ENCODE data around the gene ARHGAP22.

ARHGAP22 gene

DNA sequence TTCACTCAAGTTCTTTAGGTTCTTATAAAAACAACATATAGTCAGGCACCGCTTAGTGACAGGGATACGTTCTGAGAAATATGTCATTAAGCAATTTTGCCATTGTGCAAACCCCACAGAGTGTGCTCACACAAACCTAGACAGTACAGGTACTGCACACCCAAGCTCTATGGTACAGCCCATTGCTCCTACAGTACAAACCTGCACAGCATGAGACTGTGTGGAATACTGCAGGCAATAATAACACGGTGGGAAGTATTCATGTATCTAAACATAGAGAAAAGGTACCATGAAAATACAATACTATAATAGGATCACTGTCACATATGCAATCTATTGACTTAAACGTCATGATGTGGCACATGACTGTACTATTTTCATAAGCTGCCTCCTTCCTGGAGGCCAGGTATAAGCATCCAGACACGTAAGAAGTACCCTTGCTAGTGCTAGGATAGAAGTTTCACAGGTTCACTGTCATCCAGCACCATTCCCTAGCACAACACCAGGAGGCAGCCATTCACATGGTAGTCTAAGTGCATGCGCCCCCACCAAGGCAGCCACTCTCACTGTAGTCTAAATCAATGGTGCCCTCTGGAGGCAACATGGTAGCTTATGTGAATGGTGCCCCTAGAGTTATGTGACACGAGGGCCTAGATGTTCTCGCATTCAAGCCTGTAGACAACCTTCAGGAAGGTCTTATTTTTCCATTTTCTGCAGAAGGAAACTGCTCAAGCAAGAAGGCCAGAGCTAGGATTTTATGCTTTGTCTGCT lies 98.5 kb downstream of the ARHGAP22 start:
- peak; percentile 37 for DNase-seq (ENCODE audit: low read depth, low spot score)

DNA sequence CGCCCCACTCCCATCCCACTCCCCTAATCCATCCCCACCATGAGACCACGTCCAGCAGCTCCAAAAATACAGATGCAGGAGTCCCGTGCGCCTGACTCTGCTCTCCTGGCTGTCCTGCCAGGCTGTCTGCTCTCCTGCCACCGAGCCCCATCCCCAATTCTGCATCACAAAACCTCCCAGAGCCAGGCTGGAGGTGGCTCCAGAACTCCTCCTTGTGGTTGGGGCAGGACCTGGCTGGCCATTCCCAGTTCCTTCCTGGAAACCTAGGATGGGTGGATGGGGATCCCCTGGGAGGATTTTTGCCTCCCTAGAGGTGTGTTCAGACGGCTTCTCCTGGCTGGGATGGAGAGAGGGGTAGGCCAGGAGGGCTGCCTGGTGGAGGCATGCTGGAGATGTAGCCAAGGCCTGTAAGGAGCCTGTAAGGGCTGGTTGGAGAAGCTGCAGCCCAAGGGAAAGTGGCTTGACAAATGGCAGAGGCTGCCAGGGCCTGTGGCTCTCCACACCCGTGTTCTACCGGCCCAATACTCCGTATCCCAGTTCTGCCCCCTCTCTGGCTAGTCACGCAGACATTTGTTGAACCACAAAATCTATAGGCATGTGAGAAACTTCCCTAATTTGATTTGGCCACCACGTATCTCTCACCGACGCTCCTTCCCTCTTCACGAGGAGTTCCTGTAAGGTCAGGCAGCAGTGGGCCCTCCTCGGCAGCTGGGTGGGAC lies 99.3 kb downstream of the ARHGAP22 start:
- no peak for DNase-seq (ENCODE audit: low read depth, low spot score)
- no peak overlapping the region for H3K4me3 ChIP-seq (ENCODE audit: low read length)

More for the DNA sequence above, 98.5 kb downstream of the ARHGAP22 start:
- no peak overlapping the region for H3K4me3 ChIP-seq (ENCODE audit: low read length)

DNA sequence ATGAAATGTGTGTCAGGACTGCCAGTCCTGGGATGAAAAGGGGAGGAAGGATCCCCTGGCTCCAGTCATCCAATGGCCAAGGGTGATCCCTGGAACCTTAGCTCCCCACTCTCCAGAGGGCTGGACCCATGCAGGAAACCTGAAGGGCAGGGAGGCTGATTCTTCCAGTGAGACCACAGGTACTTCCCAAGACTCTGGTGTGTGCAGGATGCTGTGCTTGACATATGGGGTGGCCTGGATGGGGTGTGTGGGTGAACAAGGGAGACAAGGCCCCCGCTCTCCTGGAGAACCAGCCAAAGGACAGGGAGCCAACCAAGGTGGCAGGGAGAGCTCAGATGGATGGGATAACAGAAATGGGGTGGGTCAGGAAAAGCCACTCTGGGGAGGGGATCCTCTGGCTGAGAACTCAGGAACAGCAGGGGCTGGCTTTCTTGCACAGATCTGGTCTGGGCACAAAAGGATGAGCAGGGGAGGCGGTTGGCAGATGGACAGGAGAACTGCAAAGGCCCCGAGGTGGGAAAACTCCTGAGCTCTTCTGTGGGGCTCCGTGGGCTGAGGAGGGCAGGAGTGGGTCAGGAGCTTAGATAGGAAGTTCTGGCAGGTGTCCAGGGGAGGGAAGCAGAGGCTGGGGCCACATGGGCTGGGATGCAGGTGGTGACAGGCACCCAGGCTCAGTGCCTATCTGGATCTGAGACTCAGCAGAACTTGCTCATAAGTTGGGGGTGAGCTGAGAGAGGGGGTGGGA lies 100.6 kb downstream of the ARHGAP22 start:
- DNase-seq (ENCODE audit: low read depth, low spot score) = no peak
- H3K4me3 ChIP-seq (ENCODE audit: low read length) = no peak overlapping the region

DNA sequence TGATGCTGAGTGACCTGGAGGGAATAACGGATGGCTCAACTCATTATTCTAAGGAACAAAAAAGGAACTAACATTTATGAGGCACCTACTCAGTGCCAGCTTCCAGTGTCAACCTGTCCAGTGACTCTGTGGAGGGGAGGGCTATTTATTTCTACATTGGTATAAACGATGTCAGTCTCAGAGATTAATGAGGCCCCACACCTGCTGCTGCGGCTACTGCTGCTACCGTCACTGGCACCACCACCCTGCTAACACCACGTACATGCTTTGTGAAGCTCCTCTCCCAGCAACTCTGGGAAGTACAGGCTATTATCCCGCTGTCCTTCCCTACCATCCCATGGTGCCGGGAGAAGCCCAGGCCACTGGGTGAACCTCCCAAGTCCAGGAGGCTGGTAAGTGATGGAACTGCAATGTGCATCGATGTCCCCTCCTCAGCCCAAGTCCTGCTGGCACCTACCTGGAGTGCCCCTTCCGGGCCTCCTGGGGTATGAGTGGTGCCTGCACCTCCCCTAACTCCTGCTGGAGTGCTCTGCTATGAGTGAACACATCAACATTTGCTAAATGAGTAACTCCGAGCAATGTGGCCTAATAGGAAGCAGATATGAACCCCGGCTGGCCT lies 101.5 kb downstream of the ARHGAP22 start:
- no peak overlapping the region for H3K4me3 ChIP-seq (ENCODE audit: low read length)
- DNase-seq (ENCODE audit: low read depth, low spot score) = no peak

DNA sequence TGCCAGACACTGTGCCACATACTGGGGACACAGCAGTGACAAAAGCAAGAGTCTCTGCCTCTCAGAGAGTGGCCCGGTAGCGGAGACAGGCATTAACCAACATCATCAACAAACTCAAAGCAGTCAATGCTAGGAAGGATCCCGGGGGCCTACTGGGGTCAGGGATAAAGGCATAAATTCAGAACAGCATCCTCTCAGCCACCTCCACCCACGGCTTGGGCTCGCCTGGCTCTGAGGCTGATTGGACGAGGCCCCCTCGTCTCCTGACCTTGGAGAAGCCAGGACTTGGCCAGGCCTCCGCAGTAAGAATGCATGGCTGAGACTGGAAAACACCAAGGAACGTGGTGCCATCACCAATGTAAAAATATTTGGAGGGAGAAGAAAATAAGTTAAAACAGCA lies 102.1 kb downstream of the ARHGAP22 start:
- H3K4me3 ChIP-seq (ENCODE audit: low read length) = no peak overlapping the region
- no peak for DNase-seq (ENCODE audit: low read depth, low spot score)

DNA sequence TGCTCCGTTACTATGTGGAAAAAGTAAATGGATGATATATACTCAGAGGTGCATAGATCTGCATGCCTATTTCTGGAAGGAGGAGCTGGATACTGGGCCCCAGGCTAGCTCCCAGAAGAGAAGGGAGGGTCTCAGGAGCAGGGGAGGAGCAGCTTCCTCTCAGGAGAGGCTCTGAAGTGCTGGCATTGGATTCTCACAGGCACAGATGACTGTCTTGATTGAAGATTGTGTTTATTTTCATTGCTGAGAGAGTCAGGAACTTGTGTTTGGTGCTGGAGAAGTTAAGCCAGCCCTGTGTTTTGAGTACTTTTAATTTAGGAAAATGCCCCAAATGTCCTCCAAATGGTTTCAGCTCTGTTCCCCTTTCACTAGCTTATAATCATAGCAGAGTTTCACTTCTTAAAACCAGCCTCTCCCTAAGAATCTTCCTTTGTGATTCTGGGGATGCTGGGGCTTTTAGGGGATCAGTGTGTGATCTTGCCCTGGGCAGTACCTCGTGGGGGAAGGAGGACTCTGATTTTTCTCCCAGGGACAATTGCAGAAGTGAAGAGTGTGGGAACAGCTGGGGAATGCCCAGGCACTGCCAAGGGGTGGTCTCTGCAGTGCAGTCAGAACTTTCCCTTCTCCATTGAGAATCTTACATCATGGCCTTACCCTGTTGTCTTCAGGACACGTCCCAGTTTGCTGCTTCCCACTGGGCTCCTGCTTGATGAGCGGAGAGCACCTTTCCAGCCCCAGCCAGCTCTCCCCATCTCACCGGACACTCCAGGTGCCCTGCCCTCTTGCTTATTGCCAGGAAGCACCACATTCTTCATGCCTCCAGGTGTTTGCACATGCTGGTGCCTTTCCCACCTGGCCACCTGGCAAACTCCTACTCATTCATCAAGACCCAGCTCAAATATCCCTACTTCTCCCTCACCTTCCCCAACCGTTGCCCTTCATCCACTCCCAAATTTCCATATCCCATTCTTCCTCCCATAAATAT lies 102.8 kb downstream of the ARHGAP22 start:
- no peak for DNase-seq (ENCODE audit: low read depth, low spot score)
- H3K4me3 ChIP-seq (ENCODE audit: low read length) = no peak overlapping the region

DNA sequence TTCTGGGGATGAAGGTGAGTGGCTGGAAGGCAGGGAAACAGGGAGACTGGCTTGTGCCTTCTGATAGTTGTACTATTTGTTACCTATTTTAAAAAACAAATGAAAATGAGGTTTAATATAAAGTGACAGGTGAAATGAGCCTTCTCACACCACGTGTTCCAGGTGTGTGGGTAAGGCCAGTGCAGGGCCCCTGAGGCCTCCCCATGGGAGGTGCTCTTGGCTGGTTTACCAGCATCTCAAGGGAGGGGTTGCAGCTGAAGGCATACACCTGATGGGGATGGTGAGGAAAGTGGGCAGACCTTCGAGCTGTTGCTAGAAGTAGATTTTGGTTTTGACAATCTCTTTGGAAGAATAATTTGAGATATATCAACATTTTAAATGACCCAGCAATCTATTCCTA lies 103.6 kb downstream of the ARHGAP22 start:
- no peak overlapping the region for H3K4me3 ChIP-seq (ENCODE audit: low read length)
- DNase-seq (ENCODE audit: low read depth, low spot score) = no peak

DNA sequence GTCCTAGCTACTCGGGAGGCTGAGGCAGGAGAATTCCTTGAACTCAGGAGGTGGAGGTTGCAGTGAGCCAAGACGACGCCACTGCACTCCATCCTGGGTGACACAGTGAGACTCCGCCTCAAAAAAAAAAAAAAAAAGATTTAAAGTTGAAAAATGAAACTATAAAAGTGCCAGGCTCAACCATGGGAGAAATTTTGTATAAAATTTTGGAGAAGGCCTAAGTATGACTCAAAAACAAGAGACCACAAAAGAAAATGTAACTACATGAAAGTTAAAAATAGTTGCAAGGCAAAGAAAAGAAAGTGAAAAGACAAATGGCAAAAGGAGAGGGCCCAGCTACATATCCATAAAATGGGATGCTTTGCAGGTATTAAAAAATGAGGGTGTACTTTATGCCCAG lies 104.1 kb downstream of the ARHGAP22 start:
- no peak for DNase-seq (ENCODE audit: low read depth, low spot score)
- no peak overlapping the region for H3K4me3 ChIP-seq (ENCODE audit: low read length)

DNA sequence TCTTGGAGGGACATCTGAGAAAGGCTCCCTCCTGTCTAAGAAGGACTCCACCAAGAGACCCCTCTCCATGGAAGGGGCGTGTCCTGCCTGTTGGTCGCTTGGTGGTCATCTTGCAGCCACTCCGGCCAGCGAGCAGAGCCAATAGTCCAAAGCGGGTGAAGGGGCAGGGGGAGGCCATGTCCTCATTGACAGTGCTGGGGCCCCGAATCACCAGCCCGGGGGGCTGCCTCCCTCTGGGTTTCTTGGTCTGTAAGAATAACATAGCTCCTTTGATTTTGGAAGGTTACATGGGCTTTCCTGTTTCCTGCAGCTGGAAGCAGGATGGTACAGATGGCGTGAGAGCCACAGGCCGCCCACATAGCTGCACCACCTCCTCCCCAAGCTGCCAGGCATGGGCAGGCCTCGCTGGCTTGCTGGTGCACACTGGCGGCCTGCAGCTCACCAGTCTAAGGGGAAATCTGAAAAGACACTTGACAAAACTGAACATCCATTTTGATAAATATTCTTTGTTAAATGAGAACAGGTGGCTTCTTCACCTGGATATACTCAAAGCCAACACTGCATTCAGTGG lies 105.8 kb downstream of the ARHGAP22 start:
- no peak for DNase-seq (ENCODE audit: low read depth, low spot score)
- H3K4me3 ChIP-seq (ENCODE audit: low read length) = no peak overlapping the region

DNA sequence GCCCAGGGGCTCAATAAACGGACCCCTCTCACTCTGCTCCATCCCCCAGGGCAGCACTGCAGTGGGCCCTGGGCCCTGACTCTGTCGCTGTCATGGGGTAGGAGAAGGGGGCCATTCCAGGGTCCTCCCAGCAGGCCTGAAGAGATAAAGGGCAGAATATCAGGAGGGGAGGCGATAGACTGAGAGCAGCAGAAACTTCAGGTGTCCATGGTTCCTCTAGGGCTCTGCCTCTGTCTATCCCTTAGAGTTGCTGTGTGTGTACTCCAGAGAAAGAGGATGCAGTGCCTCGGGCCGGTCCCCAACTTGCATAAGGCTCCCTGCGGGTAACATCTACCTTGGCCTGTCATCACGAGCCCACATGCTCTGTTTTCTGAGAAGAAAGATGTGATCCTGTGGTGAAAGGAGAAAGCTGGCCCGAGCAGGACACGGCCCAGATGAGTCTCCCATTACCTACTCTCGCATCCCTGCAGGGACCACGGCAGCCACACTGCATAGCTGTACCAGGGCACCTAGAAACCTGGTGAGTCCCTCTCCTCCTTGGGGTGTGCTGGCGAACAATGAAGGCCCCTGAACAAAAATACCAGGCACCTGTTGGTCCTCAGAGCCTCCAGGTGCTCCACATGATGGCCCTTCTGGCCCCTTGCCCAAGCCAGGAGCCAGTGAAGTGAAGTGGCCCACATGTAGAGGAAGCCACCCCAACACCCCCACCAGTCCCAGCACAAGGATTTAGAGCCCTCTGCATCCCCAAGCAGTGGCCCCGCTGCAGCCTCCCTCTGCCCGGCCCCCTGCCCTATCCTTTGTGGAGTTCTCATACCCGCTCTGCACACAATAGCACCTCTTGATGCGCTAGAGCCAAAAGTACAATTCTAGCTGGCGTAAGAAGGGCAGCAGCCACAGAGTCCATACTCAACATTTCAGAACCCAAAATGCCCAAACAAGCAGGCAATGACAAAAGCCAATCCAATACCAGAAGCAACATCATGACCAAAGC lies 106.8 kb downstream of the ARHGAP22 start:
- no peak for DNase-seq (ENCODE audit: low read depth, low spot score)
- H3K4me3 ChIP-seq (ENCODE audit: low read length) = no peak overlapping the region

DNA sequence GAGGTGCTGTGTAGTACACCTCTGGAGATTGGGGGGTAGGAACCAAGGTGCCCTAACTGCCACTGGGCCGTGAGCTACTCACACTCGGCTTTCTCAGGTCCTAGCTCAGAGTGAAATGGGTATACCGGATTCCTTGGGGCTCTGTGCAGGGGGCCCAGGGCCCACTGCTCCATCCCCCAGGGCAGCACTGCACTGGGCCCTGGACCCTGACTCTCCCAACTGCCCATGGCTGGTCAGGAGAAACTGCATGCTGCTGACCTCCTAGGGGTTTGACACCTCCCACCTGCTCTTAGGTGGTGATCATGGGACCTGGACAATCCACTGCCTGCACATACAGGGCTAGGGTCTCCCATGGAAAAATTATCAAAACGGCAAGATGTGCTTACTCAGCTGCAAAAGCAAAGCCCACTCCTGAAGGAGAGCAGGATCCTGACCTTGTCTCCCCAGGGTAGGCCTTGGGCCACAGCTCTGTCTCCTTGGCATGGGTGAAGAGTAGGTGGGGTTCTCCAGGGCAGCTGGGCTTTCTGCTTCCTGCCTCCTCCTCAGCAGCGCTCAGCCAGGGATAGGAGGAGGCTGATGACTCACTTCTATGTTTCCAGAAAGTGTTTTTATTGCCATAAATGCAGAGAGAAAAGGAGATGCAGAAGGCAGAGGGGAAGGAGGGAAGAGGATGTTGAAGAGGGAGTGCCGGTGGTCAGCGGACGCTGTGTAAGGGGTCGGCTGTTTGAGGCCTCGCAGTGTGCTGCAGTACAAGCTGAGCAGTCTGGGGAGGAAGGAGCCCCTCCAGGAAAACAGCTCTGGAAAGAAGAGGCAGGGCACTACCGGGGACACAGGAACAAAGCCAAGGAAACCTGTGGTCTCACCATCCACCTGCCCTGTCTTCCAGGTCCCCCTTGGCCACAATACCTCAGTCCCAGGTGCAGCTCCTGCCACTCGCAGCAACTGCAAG lies 107.8 kb downstream of the ARHGAP22 start:
- DNase-seq (ENCODE audit: low read depth, low spot score) = no peak

DNA sequence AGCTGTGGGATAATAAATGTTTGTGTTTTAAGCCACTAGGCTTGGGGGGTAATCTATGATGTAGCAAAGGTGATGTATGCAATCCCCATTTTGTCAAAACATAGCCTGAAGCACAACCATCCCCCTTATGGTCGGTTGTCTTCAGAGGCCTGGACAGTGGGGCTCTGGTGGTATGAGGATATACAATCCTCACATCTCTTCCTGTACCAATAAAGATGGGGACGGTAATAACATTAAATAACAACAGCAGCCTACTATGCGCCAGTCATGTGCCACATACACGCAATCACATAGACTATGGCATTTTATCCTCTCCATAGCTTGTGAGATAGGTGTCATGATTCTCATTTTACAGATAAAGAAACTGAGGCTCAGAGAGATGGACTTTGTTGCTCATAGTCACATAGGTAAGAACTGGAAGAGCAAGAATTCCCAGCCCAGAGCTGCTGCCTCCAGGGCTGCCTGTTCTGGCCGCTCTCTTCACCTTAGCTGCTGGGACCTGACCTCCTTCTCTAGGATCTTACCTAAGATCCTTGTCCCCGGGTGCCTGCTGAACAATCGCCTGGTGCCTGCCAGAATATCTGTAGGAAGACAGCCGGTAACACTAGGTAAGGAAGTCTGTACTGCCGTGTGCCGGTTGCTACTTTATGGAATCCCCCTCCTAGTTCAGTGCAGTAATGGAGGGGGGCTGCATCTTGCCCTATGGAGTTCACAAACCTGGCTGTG lies 108.6 kb downstream of the ARHGAP22 start:
- no peak overlapping the region for H3K4me3 ChIP-seq (ENCODE audit: low read length)
- no peak for DNase-seq (ENCODE audit: low read depth, low spot score)

More for the DNA sequence above, 107.8 kb downstream of the ARHGAP22 start:
- no peak overlapping the region for H3K4me3 ChIP-seq (ENCODE audit: low read length)

DNA sequence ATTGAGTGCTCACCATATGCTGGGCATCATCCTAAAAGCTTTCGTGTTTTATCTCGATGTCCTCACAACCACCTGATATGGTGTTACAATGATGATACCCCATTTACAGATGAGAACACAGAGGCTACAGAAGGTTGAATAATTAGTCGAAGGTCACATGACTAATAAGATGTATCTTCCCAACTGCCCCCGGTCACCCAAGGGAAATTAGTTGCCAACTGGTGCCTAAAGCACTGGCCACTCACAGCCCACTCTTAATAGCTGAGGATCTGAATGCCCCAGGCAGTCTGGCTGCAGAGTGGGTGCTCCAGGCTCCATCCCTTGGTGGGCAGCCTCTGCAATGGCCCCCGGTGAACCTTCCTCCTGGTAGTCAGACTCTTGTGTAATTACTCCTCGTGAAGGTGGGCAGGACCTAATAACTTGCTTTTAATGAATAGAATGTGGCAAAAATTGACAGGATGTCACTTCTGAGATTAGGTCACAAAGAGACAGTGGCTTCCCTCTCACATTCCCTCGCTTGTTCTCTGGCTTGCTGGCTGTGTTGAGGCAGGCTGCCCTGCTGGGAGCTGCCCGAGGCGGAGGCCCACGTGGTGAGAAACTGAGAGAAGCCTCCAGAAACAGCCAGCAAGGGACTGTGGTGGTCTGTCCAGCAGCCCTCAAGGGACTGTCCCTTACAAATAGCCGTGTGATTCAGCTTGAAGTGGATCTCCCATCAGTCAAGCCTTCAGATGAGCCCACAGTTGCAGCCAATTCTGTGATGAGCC lies 109.4 kb downstream of the ARHGAP22 start:
- no peak for DNase-seq (ENCODE audit: low read depth, low spot score)

DNA sequence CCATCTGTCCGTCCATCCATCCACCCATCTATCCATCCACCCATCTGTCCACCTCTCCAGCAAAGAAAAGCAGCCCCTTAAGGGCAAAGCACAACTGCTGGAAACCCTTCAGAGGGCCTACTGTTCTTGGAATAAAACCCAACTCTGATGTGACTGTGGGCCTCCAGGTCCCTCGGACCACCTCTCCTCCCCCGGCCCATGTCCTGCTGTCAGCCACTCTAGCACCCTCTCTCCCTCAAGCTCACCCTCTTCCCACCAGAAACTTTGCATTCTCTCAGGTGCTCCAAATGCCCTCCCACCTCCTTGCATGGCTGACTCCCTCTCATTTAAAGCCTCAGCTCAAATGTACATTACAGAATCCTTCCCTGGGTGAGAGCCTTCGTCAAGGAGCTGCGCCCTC lies 110.3 kb downstream of the ARHGAP22 start:
- no peak overlapping the region for H3K4me3 ChIP-seq (ENCODE audit: low read length)
- DNase-seq (ENCODE audit: low read depth, low spot score) = no peak

More for the DNA sequence above, 109.4 kb downstream of the ARHGAP22 start:
- no peak overlapping the region for H3K4me3 ChIP-seq (ENCODE audit: low read length)

DNA sequence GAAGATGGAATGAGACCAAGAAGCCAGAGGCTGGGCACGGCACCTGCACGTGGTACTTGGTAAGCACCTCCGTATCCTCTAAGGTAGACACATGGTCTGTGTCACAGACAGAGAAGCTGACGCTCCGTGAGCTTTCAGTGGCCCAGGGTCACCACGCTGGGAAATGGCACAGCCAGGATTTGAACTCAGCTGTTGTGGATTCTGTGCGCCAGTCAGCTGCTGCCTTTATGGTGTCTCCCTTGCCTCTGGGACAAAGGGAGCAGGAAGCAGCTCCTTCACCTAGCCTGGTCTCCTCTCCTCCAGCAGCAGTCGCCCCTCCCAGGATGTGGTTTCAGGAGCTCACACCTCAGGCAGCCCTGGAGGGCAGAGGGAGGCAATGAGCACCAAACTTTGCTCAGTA lies 110.8 kb downstream of the ARHGAP22 start:
- peak; percentile 53 for DNase-seq (ENCODE audit: low read depth, low spot score)

More for the DNA sequence above, 110.8 kb downstream of the ARHGAP22 start:
- no peak overlapping the region for H3K4me3 ChIP-seq (ENCODE audit: low read length)

All from Jurkat, Clone E6-1 (cell line).